ENCODE results near the gene NRXN3. TPM values are rescaled to one million over a fixed set of nuclear protein-coding genes. Genes with fewer than 3 reads are reported as not detected.

Gene NRXN3
- total and polyA plus RNA-seq, 8 donors: 1.3 to 7.6 (median 1.5) TPM

GRCh38 chr14:78508023-78508422 is 337.9 kb downstream of the NRXN3 start:
- H3K4me3 ChIP-seq: no peak overlapping the region
- no peaks in the 10 kb centered on the region for H3K36me3 ChIP-seq
- intact Hi-C loops (cut with DNase I): no loop called here
- no peaks in the 10 kb centered on the region for H3K27me3 ChIP-seq
- ATAC-seq: no peak
- TF ChIP-seq CTCF (IDR thresholded peaks at IDR 0.05): no peak
- no peak overlapping the region for H3K27ac ChIP-seq
- DNase-seq: no peak
- no peaks in the 10 kb centered on the region for H3K4me1 ChIP-seq
- no peaks in the 10 kb centered on the region for H3K9me3 ChIP-seq

- Histone ChIP-seq H3K4me3 (no peak overlapping the region), H3K27me3 (no peaks in the 10 kb centered on the region), H3K4me1 (no peaks in the 10 kb centered on the region), H3K9me3 (no peaks in the 10 kb centered on the region), H3K36me3 (no peaks in the 10 kb centered on the region), H3K27ac (no peak overlapping the region)
- intact Hi-C loops (cut with DNase I): no loop called here
- TF ChIP-seq CTCF (IDR thresholded peaks at IDR 0.05): no peak
- DNase-seq (no peak), ATAC-seq (no peak)
Observed at GRCh38 chr14:78509516-78509915, 339.3 kb downstream of the NRXN3 start.

DNA sequence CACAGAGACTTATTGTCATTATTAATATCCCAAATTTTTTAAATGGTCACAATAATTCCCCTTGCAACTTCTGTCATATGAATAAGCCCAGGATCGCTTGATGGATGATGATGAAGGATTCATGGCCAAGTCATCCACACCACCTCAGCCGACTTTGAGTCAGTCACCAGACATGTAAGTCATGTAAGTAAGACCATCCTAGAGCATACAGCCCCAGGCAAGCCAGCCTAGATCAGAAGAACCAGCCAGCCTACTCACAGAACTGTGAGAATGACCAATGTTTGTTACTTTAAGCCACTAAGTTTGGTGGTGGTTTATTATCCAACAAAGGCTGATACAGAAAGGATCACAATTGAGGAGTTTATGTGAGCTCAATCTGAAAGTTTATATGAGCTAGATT is 341.8 kb downstream of the NRXN3 start:
- H3K9me3 ChIP-seq: no peaks in the 10 kb centered on the region
- no peak for TF ChIP-seq CTCF (IDR thresholded peaks at IDR 0.05)
- DNase-seq (no peak), ATAC-seq (no peak)
- no peaks in the 10 kb centered on the region for H3K4me1 ChIP-seq
- no peak overlapping the region for H3K27ac ChIP-seq
- intact Hi-C loops (cut with DNase I): no loop called here
- no peaks in the 10 kb centered on the region for H3K36me3 ChIP-seq
- no peaks in the 10 kb centered on the region for H3K27me3 ChIP-seq
- no peak overlapping the region for H3K4me3 ChIP-seq

GRCh38 chr14:78519863-78520262 is 349.7 kb downstream of the NRXN3 start:
- no peak overlapping the region for H3K27ac ChIP-seq
- intact Hi-C loops (cut with DNase I): no loop called here
- no peak overlapping the region for H3K4me3 ChIP-seq
- no peaks in the 10 kb centered on the region for H3K27me3 ChIP-seq
- no peaks in the 10 kb centered on the region for H3K36me3 ChIP-seq
- DNase-seq (peak in 2 of 4 donors; percentile 17 to 29), ATAC-seq (no peak)
- no peak for TF ChIP-seq CTCF (IDR thresholded peaks at IDR 0.05)
- no peaks in the 10 kb centered on the region for H3K4me1 ChIP-seq
- H3K9me3 ChIP-seq: no peaks in the 10 kb centered on the region

DNA sequence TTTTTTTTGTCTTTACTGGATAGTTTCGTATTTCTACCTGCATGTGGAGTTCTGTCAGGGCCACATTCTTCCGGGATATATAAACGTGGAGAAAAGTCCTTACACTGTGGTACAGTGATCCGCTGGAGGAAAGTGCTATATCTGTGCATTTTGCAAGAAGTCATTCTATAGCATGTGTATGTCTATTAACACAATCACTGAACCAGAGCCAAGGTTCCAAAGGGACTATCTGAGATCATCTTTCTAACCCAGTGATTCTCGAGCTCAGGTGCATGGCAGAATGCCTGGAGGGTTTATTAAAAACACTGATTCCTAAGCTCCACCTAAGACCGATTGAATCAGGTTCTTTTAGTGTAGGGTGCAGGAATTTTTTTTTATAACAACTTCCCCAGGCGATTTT is 354.0 kb downstream of the NRXN3 start:
- intact Hi-C loops (cut with DNase I): no loop called here
- H3K4me1 ChIP-seq: no peaks in the 10 kb centered on the region
- no peak overlapping the region for H3K27ac ChIP-seq
- H3K4me3 ChIP-seq: no peak overlapping the region
- H3K36me3 ChIP-seq: no peaks in the 10 kb centered on the region
- ATAC-seq: no peak
- no peak for TF ChIP-seq CTCF (IDR thresholded peaks at IDR 0.05)
- H3K27me3 ChIP-seq: no peaks in the 10 kb centered on the region
- DNase-seq: no peak
- H3K9me3 ChIP-seq: no peaks in the 10 kb centered on the region

Measured in left lung (tissue), 10 donors.